Measurements from ENCODE around the gene NCF4. TPM values are rescaled to one million over a fixed set of nuclear protein-coding genes. Genes with fewer than 3 reads are reported as not detected.

Gene NCF4
- total and polyA plus RNA-seq, 9 of the 15 experiments (the other 6 are each of a cell fraction or from before 2014, with no cell fraction given) = 0.04 to 0.95 (median 0.33) TPM

DNA sequence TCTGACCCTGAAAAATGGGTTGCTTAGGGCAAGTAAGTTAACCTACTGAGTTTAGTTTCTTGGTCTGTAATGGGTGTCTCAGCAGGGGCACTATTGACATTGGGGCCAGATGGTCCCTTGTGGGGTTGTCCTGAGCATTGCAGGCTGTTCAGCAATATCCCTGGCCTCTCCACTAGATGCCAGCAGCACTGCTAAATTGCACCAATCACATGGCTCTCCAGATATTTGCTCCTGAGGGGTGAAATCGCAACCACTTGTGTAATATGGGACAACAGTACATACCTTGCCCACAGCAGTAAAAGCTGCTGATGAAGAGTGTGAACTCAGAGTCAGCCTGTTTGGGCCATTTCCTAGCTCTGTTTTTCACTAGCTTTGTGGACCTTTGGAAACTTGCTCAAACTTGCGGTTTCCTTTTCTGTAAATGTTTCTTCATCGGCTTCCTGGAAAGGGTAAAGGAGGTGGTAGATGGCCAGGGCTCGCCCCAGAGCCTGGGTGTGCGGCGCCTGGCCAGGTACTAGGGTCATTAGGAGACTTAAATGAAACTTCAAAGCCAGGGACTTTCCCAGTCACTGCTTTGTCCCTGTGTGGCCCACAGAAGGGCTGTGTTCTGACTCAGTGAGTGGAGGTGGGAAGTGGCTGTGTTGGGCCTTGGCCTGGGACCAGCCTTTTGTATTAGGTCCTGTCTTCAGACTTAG, 13.0 kb downstream of the NCF4 start:
- Histone ChIP-seq H4K20me1 (replicated peaks; ENCODE audit: control insufficient read depth, insufficient read depth, low read length) (no peaks in the 10 kb centered on the region), H3K9ac (ENCODE audit: insufficient read depth in 1 of 2, low read depth in 2 of 2, low read length in 2 of 2) (no peak overlapping the region), H3K27me3 (ENCODE audit: control insufficient read depth in 2 of 2, insufficient read depth in 2 of 2, low read length in 2 of 2) (peaks cover 4 to 25% of the 10 kb centered on the region in 2 experiments; a peak in 3 of 5 replicates), H3K27ac (ENCODE audit: extremely low read depth, low read depth, low read length) (no peak overlapping the region), H3K4me2 (ENCODE audit: insufficient read depth, low read length) (no peak overlapping the region), H3K36me3 (ENCODE audit: control insufficient read depth, insufficient read depth, low read length) (no peaks in the 10 kb centered on the region), H3K79me2 (ENCODE audit: control insufficient read depth, insufficient read depth, low read length) (no peaks in the 10 kb centered on the region), H3K4me1 (replicated peaks in 1 of 2; ENCODE audit: control insufficient read depth in 2 of 2, insufficient read depth in 2 of 2, low read length in 2 of 2) (0 out of 5 replicates have a peak, but pooled peaks cover 0 to 2% of the 10 kb centered on the region in 2 experiments), H3K4me3 (no peak overlapping the region), H3K9me1 (ENCODE audit: control insufficient read depth, insufficient read depth, low read length) (no peaks in the 10 kb centered on the region), H2AFZ (ENCODE audit: low read depth, low read length) (no peak overlapping the region), H3K9me3 (replicated peaks; ENCODE audit: control insufficient read depth, insufficient read depth, low read depth, low read length) (no peaks in the 10 kb centered on the region)
- BruUV-seq (replicated peaks) = no TSS peak
- ATAC-seq (peak; percentile 84), FAIRE-seq (no peak), DNase-seq (ENCODE audit: extremely low read depth in 1 of 4, low spot score in 3 of 4) (peak; percentile 15 to 37 (median 20))
- in situ Hi-C loops (cut with MboI) (no loop called here), intact Hi-C loops (cut with micrococcal nuclease) (loop anchor here (5.0 to 10.0 kb wide), 2 partner anchors 104 to 171 kb away; no protein-coding TSS in a partner anchor)
- POLR2A ChIA-PET = no interaction called here
- 31% methylated on average over 6 of the region's 6 CpGs for WGBS (ENCODE audit: insufficient coverage, low coverage, missing lambda C conversion rate)
- CTCF ChIA-PET (ENCODE audit: low intra/inter-chr PET ratio) = no interaction called here
- TF ChIP-seq MYC (IDR thresholded peaks at IDR 0.05; ENCODE audit: low read depth, low read length) (peak; percentile 41; the same call in 1 of the 2 replicates), MYC (CRISPR knock-in tag; IDR thresholded peaks at IDR 0.05; ENCODE audit: borderline replicate concordance, low read depth) (no peak), CHD2 (IDR thresholded peaks at IDR 0.05; ENCODE audit: low read depth, low read length) (no peak), ZNF121 (CRISPR knock-in tag; conservative IDR thresholded peaks at IDR 0.05) (no peak), PPARD (CRISPR knock-in tag; IDR thresholded peaks at IDR 0.05) (no peak)
- TF ChIP-seq, protein P1, sequence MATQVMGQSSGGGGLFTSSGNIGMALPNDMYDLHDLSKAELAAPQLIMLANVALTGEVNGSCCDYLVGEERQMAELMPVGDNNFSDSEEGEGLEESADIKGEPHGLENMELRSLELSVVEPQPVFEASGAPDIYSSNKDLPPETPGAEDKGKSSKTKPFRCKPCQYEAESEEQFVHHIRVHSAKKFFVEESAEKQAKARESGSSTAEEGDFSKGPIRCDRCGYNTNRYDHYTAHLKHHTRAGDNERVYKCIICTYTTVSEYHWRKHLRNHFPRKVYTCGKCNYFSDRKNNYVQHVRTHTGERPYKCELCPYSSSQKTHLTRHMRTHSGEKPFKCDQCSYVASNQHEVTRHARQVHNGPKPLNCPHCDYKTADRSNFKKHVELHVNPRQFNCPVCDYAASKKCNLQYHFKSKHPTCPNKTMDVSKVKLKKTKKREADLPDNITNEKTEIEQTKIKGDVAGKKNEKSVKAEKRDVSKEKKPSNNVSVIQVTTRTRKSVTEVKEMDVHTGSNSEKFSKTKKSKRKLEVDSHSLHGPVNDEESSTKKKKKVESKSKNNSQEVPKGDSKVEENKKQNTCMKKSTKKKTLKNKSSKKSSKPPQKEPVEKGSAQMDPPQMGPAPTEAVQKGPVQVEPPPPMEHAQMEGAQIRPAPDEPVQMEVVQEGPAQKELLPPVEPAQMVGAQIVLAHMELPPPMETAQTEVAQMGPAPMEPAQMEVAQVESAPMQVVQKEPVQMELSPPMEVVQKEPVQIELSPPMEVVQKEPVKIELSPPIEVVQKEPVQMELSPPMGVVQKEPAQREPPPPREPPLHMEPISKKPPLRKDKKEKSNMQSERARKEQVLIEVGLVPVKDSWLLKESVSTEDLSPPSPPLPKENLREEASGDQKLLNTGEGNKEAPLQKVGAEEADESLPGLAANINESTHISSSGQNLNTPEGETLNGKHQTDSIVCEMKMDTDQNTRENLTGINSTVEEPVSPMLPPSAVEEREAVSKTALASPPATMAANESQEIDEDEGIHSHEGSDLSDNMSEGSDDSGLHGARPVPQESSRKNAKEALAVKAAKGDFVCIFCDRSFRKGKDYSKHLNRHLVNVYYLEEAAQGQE (IDR thresholded peaks at IDR 0.05; ENCODE audit: borderline replicate concordance) = peak; percentile 26; the same call in 1 of the 2 replicates
- TF ChIP-seq, protein P1 (CRISPR knock-in tag; IDR thresholded peaks at IDR 0.05; ENCODE audit: low read depth) = no peak
- TF ChIP-seq, protein P2, sequence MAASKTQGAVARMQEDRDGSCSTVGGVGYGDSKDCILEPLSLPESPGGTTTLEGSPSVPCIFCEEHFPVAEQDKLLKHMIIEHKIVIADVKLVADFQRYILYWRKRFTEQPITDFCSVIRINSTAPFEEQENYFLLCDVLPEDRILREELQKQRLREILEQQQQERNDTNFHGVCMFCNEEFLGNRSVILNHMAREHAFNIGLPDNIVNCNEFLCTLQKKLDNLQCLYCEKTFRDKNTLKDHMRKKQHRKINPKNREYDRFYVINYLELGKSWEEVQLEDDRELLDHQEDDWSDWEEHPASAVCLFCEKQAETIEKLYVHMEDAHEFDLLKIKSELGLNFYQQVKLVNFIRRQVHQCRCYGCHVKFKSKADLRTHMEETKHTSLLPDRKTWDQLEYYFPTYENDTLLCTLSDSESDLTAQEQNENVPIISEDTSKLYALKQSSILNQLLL (CRISPR knock-in tag; IDR thresholded peaks at IDR 0.05; ENCODE audit: borderline replicate concordance) = no peak
- TF ChIP-seq, protein P3, sequence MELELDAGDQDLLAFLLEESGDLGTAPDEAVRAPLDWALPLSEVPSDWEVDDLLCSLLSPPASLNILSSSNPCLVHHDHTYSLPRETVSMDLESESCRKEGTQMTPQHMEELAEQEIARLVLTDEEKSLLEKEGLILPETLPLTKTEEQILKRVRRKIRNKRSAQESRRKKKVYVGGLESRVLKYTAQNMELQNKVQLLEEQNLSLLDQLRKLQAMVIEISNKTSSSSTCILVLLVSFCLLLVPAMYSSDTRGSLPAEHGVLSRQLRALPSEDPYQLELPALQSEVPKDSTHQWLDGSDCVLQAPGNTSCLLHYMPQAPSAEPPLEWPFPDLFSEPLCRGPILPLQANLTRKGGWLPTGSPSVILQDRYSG (tag; conservative IDR thresholded peaks at IDR 0.05; ENCODE audit: low read depth) = no peak

Data from K562 (cell line).